ENCODE data around the gene CCDC158. TPM values are rescaled to one million over a fixed set of nuclear protein-coding genes. Genes with fewer than 3 reads are reported as not detected.

Gene CCDC158
- total and polyA plus RNA-seq, 2 donors (not counting 1 experiment from before 2014, with no cell fraction given), result not detected

DNA sequence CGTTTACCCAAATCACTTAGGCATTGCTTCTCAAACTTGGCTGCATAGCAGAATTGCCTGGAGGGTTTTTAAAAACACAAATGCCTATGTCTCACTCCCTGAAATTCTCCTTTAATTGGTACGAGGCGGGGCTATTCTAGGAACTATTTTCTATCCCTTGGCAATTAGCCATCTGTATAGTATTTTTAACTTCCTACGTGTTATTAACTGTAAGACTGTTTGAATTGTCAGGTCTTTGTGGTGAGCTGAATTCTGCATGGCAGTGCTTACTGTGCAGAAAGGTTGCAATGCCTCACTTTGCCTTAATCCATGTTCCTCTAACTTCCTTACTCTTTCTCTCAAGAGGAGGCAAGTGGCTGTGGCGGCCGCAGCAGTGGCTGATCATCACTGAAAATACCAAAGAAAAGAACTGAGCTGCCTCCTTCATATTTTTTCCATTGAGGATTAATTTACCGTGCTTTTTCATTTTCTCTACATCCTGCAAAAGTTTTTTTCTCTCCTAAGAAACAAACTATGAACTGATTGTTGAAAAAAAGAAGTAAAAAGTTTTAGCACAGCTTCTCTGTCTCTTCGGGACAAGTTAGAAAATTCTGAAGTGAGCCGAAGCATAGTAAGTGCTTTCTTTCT, 14.1 kb upstream of the CCDC158 start, which contains the start of gene SHROOM3:
Gene SHROOM3 (plus strand): TSS at position 329 of the 627 bp plus-strand sequence. CDS start 824 bp downstream, outside the sequence.
- peak within 1 kb of the TSS in 3 of 5 experiments; percentile 29 to 43 (median 40) for H3K4me3 ChIP-seq (ENCODE audit: control extremely low read depth in 1 of 5, extremely low read depth in 1 of 5, insufficient read depth in 1 of 5, low read depth in 2 of 5, low read length in 4 of 5)
- H2AFZ ChIP-seq (ENCODE audit: insufficient read depth, low read depth, low read length, poor library complexity, severe bottlenecking), result peak within 1 kb of the TSS; percentile 45
- H3K27me3 Mint-ChIP-seq, result peaks cover 22% of the 10 kb centered on the region
- H3K4me2 ChIP-seq (replicated peaks; ENCODE audit: low read depth, low read length, poor library complexity, severe bottlenecking), result peak within 1 kb of the TSS; percentile 60
- DNase-seq (no peak), ATAC-seq (ENCODE audit: low read depth) (no peak)
- H3K36me3 ChIP-seq (replicated peaks in 1 of 2; ENCODE audit: control extremely low read depth in 1 of 2, control insufficient read depth in 1 of 2, extremely low read depth in 1 of 2, insufficient read depth in 2 of 2, low read length in 1 of 2), result no peaks in the 10 kb centered on the region
- H4K20me1 ChIP-seq (ENCODE audit: control insufficient read depth, insufficient read depth, low read length, poor library complexity, severe bottlenecking), result no peaks in the 10 kb centered on the region
- peaks cover 22% of the 10 kb centered on the region for H3K4me1 Mint-ChIP-seq
- intact Hi-C loops (cut with micrococcal nuclease), result loop anchor here (5.0 to 10.0 kb wide), 2 partner anchors 607 to 1000 kb away; no protein-coding TSS in a partner anchor
- peaks cover 0 to 1% (median 0%) of the 10 kb centered on the region in 3 donors for H3K9me3 ChIP-seq (ENCODE audit: control extremely low read depth in 1 of 3, control insufficient read depth in 2 of 3, insufficient read depth in 1 of 3, low read length in 2 of 3)
- peak within 1 kb of the TSS; percentile 51 for H3K4me3 Mint-ChIP-seq
- ChIA-PET CTCF (interaction anchor here (1.1 to 8.0 kb wide), 3 partner anchors 67 to 610 kb away, joined by 3 to 179 read pairs (median 5); no protein-coding TSS in a partner anchor), POLR2A (interaction anchor here (0.7 kb wide), 1 partner anchor 64 kb away, joined by 5 read pairs; no protein-coding TSS in a partner anchor)
- no peaks in the 10 kb centered on the region for H3K79me2 ChIP-seq (ENCODE audit: control insufficient read depth, insufficient read depth, low read length)
- H3K27me3 ChIP-seq (replicated peaks in 1 of 4; ENCODE audit: control extremely low read depth in 1 of 4, control insufficient read depth in 3 of 4, insufficient read depth in 4 of 4, low read length in 3 of 4), result peaks cover 0 to 6% (median 2%) of the 10 kb centered on the region in 4 experiments
- no peaks in the 10 kb centered on the region for H3K9me3 Mint-ChIP-seq (ENCODE audit: insufficient read depth)
- H3K27ac ChIP-seq (ENCODE audit: low read length in 2 of 2), result peak within 1 kb of the TSS in 1 of 2 donors; percentile 40
- peaks cover 7 to 20% of the 10 kb centered on the region in 2 donors for H3K4me1 ChIP-seq (ENCODE audit: control insufficient read depth in 2 of 2, insufficient read depth in 2 of 2, low read length in 2 of 2)
- H3K9ac ChIP-seq (ENCODE audit: low read length), result peak within 1 kb of the TSS; percentile 33
- no peak within 1 kb of the TSS for H3K27ac Mint-ChIP-seq
- TF ChIP-seq EZH2 (IDR thresholded peaks at IDR 0.05; ENCODE audit: borderline replicate concordance, insufficient read depth, low read depth, low read length, poor library complexity, severe bottlenecking), result no peak
- TF ChIP-seq, protein P1, sequence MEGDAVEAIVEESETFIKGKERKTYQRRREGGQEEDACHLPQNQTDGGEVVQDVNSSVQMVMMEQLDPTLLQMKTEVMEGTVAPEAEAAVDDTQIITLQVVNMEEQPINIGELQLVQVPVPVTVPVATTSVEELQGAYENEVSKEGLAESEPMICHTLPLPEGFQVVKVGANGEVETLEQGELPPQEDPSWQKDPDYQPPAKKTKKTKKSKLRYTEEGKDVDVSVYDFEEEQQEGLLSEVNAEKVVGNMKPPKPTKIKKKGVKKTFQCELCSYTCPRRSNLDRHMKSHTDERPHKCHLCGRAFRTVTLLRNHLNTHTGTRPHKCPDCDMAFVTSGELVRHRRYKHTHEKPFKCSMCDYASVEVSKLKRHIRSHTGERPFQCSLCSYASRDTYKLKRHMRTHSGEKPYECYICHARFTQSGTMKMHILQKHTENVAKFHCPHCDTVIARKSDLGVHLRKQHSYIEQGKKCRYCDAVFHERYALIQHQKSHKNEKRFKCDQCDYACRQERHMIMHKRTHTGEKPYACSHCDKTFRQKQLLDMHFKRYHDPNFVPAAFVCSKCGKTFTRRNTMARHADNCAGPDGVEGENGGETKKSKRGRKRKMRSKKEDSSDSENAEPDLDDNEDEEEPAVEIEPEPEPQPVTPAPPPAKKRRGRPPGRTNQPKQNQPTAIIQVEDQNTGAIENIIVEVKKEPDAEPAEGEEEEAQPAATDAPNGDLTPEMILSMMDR (IDR thresholded peaks at IDR 0.05), result no peak
- WGBS (ENCODE audit: insufficient coverage), result 33% methylated on average over 3 of the region's 9 CpGs

Measured in B cell (primary cell).